Prostate gland (tissue), 2 donors: ENCODE results near the gene OR10H3. TPM values are rescaled to one million over a fixed set of nuclear protein-coding genes. Genes with fewer than 3 reads are reported as not detected.

ENCODE experiments used
- total RNA-seq, 2 donors: library from RNA; depleted of rRNA; stranded (reverse); fragments of >200 nt; gene quantifications; one replicate each; pipeline ENCODE4 v1.1.0, GENCODE V29; 2016

Gene OR10H3
- total RNA-seq, 2 donors from 2014 or later, result not detected

Other genes with a start within 250 kb of the OR10H3 start
- gene CYP4F22, start 229.5 kb upstream of the OR10H3 start, total RNA-seq, result 10 to 100 TPM; 28.9 to 48.1 TPM
- 10 to 100 TPM; 14.9 to 67.3 TPM for gene CYP4F8, start 122.8 kb upstream of the OR10H3 start, total RNA-seq
- gene CYP4F3, start 97.1 kb upstream of the OR10H3 start, total RNA-seq, result 1 to 10 TPM in 1 of 2 donors, under 1 TPM in 1; 0.28 to 2.0 TPM
- gene CYP4F12, start 64.9 kb upstream of the OR10H3 start, total RNA-seq, result 10 to 100 TPM in 1 of 2 donors, 1 to 10 TPM in 1; 6.9 to 50.9 TPM
- gene OR10H2, start 10.0 kb upstream of the OR10H3 start, total RNA-seq, result not detected
- not detected for gene OR10H5, start 49.7 kb downstream of the OR10H3 start, total RNA-seq
- gene OR10H1, start 77.7 kb downstream of the OR10H3 start, total RNA-seq, result under 1 TPM; 0.64 to 0.97 TPM
- 10 to 100 TPM; 16.4 to 22.5 TPM for gene CYP4F2, start 160.1 kb downstream of the OR10H3 start, total RNA-seq
- 10 to 100 TPM; 12.7 to 20.8 TPM for gene CYP4F11, start 196.5 kb downstream of the OR10H3 start, total RNA-seq
- gene OR10H4, start 211.0 kb downstream of the OR10H3 start, total RNA-seq, result not detected